Neural cell (in vitro differentiated cells): ENCODE measurements around the gene MN1.

Experiments used
- EP300 ChIP-seq: fragments of 450-650 bp; conservative IDR thresholded peaks from 2 replicates; pipeline ENCODE4 v1.6.1; 2014; ENCODE audit warnings: antibody characterized with exemption, mild to moderate bottlenecking, moderate library complexity; ENCODE audit not compliant: poor library complexity, severe bottlenecking
- EZH2 ChIP-seq: fragments of 200-600, 300-800 bp; shearing (Covaris generic), sonication (generic); IDR thresholded peaks from 2 replicates; pipeline ENCODE4 v1.6.1; 2014; ENCODE audit warnings: antibody characterized with exemption, low read length, borderline replicate concordance, mild to moderate bottlenecking; ENCODE audit not compliant: insufficient read depth, poor library complexity, severe bottlenecking
- MXI1 ChIP-seq: fragments of 450-650 bp; conservative IDR thresholded peaks from 2 replicates; pipeline ENCODE4 v1.6.1; 2014; ENCODE audit warnings: antibody characterized with exemption, mild to moderate bottlenecking; ENCODE audit not compliant: poor library complexity, severe bottlenecking
- POLR2AphosphoS5 ChIP-seq: IDR thresholded peaks from 2 replicates; pipeline ENCODE4 v1.6.1; 2012
- RAD21 ChIP-seq: fragments of 450-650 bp; conservative IDR thresholded peaks from 2 replicates; pipeline ENCODE4 v1.6.1; 2014; ENCODE audit warnings: antibody characterized with exemption, mild to moderate bottlenecking, moderate library complexity
- SMC3 ChIP-seq: fragments of 450-650 bp; conservative IDR thresholded peaks from 2 replicates; pipeline ENCODE4 v1.6.1; 2014; ENCODE audit warnings: antibody characterized with exemption, mild to moderate bottlenecking, moderate library complexity; ENCODE audit not compliant: poor library complexity
- TAF1 ChIP-seq: IDR thresholded peaks from 2 replicates; pipeline ENCODE4 v1.6.1; 2012; ENCODE audit warnings: low read depth
- TF ChIP-seq, protein P1 (sequence below): fragments of 450-650 bp; IDR thresholded peaks from 2 replicates; pipeline ENCODE4 v1.5.1; 2014; ENCODE audit warnings: antibody characterized with exemption, mild to moderate bottlenecking, moderate library complexity; ENCODE audit not compliant: poor library complexity, severe bottlenecking
- TF ChIP-seq, protein P2 (sequence below): IDR thresholded peaks from 2 replicates; pipeline ENCODE4 v1.6.1; 2012; ENCODE audit warnings: borderline replicate concordance

DNA sequence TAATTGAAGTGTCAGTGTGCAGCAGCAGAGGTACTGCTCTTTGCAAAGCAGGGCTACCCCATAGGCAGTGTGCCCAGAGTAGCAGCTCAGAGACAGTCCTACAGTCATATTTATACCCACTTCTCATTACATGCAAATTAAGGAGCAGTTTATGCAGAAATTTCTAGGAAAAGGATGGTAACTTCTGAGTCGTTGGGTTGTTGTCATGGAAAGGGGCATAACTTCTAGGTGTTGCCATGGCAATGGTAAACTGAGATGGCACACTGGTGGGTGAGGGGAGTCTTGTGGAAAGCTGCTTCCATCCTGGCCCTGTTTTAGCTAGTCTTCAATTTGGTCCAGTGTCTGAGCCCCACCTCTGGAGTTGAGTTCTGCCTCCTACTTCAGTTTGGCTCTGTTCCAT lies 77.4 kb downstream of the MN1 start:
- no peak for TF ChIP-seq EZH2
- TF ChIP-seq, protein P1, sequence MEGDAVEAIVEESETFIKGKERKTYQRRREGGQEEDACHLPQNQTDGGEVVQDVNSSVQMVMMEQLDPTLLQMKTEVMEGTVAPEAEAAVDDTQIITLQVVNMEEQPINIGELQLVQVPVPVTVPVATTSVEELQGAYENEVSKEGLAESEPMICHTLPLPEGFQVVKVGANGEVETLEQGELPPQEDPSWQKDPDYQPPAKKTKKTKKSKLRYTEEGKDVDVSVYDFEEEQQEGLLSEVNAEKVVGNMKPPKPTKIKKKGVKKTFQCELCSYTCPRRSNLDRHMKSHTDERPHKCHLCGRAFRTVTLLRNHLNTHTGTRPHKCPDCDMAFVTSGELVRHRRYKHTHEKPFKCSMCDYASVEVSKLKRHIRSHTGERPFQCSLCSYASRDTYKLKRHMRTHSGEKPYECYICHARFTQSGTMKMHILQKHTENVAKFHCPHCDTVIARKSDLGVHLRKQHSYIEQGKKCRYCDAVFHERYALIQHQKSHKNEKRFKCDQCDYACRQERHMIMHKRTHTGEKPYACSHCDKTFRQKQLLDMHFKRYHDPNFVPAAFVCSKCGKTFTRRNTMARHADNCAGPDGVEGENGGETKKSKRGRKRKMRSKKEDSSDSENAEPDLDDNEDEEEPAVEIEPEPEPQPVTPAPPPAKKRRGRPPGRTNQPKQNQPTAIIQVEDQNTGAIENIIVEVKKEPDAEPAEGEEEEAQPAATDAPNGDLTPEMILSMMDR, result no peak
- TF ChIP-seq EP300, result no peak
- no peak for TF ChIP-seq POLR2AphosphoS5
- no peak for TF ChIP-seq TAF1
- TF ChIP-seq, protein P2, sequence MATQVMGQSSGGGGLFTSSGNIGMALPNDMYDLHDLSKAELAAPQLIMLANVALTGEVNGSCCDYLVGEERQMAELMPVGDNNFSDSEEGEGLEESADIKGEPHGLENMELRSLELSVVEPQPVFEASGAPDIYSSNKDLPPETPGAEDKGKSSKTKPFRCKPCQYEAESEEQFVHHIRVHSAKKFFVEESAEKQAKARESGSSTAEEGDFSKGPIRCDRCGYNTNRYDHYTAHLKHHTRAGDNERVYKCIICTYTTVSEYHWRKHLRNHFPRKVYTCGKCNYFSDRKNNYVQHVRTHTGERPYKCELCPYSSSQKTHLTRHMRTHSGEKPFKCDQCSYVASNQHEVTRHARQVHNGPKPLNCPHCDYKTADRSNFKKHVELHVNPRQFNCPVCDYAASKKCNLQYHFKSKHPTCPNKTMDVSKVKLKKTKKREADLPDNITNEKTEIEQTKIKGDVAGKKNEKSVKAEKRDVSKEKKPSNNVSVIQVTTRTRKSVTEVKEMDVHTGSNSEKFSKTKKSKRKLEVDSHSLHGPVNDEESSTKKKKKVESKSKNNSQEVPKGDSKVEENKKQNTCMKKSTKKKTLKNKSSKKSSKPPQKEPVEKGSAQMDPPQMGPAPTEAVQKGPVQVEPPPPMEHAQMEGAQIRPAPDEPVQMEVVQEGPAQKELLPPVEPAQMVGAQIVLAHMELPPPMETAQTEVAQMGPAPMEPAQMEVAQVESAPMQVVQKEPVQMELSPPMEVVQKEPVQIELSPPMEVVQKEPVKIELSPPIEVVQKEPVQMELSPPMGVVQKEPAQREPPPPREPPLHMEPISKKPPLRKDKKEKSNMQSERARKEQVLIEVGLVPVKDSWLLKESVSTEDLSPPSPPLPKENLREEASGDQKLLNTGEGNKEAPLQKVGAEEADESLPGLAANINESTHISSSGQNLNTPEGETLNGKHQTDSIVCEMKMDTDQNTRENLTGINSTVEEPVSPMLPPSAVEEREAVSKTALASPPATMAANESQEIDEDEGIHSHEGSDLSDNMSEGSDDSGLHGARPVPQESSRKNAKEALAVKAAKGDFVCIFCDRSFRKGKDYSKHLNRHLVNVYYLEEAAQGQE, result no peak
- no peak for TF ChIP-seq RAD21
- no peak for TF ChIP-seq SMC3
- no peak for TF ChIP-seq MXI1
